ENCODE measurements around the gene DEPDC7. TPM values are rescaled to one million over a fixed set of nuclear protein-coding genes. Genes with fewer than 3 reads are reported as not detected.
A peak's percentile ranks its signal among the peaks of the same experiment; 100 is the strongest.

DEPDC7 gene
- total RNA-seq, 1 donor from 2014 or later, result 10.4 TPM

- DNase-seq (ENCODE audit: low spot score), result no peak
These were observed 44.6 kb downstream of the DEPDC7 start for GRCh38 chr11:33060271-33060670.

GRCh38 chr11:33062137-33062536 is 46.5 kb downstream of the DEPDC7 start:
- DNase-seq (ENCODE audit: low spot score), result no peak

- no peak for DNase-seq (ENCODE audit: low spot score)
These were observed 47.7 kb downstream of the DEPDC7 start for GRCh38 chr11:33063326-33063881.

- no peak for DNase-seq (ENCODE audit: low spot score)
These were observed 48.6 kb downstream of the DEPDC7 start for GRCh38 chr11:33064033-33064825.

GRCh38 chr11:33064866-33065265 is 49.2 kb downstream of the DEPDC7 start:
- DNase-seq (ENCODE audit: low spot score), result no peak

- DNase-seq (ENCODE audit: low spot score), result peak; percentile 69
These were observed 49.9 kb downstream of the DEPDC7 start for GRCh38 chr11:33065445-33066178.

GRCh38 chr11:33067294-33067693 is 51.6 kb downstream of the DEPDC7 start:
- DNase-seq (ENCODE audit: low spot score), result no peak

GRCh38 chr11:33068611-33069340 is 53.1 kb downstream of the DEPDC7 start:
- no peak for DNase-seq (ENCODE audit: low spot score)

- no peak for DNase-seq (ENCODE audit: low spot score)
These were observed 56.8 kb downstream of the DEPDC7 start for GRCh38 chr11:33072465-33072864.

Other genes with a start within 250 kb of the DEPDC7 start
- not detected for gene CCDC73, start 221.2 kb upstream of the DEPDC7 start, total RNA-seq
- 12.7 TPM for gene PRRG4, start 186.0 kb upstream of the DEPDC7 start, total RNA-seq
- gene QSER1, start 123.1 kb upstream of the DEPDC7 start, total RNA-seq, result 26.9 TPM
- gene TCP11L1, start 23.7 kb downstream of the DEPDC7 start, total RNA-seq, result 40.7 TPM
- gene CSTF3, start 145.6 kb downstream of the DEPDC7 start, total RNA-seq, result 21.4 TPM
- 105 TPM for gene HIPK3, start 241.5 kb downstream of the DEPDC7 start, total RNA-seq